Suprapubic skin (tissue), 4 donors: Measurements from ENCODE around the gene TASP1. TPM values are rescaled to one million over a fixed set of nuclear protein-coding genes. Genes with fewer than 3 reads are reported as not detected.
A peak's percentile ranks its signal among the peaks of the same experiment; 100 is the strongest.

Experiments used
- DNase-seq, 2 donors: peaks; one replicate each; pipeline ENCODE4 v3.0.0-alpha.2; 2019; ENCODE audit warnings: low spot score in 2 of 2
- H3K27ac ChIP-seq: fragments of 200-600 bp; sonication (generic); one replicate; pipeline ENCODE4 v1.5.1; 2019
- H3K27me3 ChIP-seq: fragments of 200-600 bp; sonication (generic); one replicate; pipeline ENCODE4 v1.5.1; 2019
- H3K36me3 ChIP-seq: fragments of 200-600 bp; sonication (generic); one replicate; pipeline ENCODE4 v1.5.1; 2019
- H3K4me1 ChIP-seq: fragments of 200-600 bp; sonication (generic); one replicate; pipeline ENCODE4 v1.5.1; 2019
- H3K4me3 ChIP-seq: fragments of 200-600 bp; sonication (generic); one replicate; pipeline ENCODE4 v1.5.1; 2019; ENCODE audit warnings: mild to moderate bottlenecking
- H3K9me3 ChIP-seq: fragments of 200-600 bp; sonication (generic); one replicate; pipeline ENCODE4 v1.5.1; 2019
- CTCF ChIP-seq, 2 donors: fragments of 200-600 bp in 1 of 2; fragments of 450-650 bp in 1 of 2; sonication (generic) in 1 of 2; IDR thresholded peaks; one replicate each; pipeline ENCODE4 v1.5.1; 2016 to 2019; ENCODE audit warnings: antibody characterized with exemption in 2 of 2, mild to moderate bottlenecking in 1 of 2, moderate library complexity in 1 of 2
- EP300 ChIP-seq: sonication (generic); formaldehyde crosslinking; IDR thresholded peaks from one replicate; pipeline ENCODE4 v1.6.1; 2017; ENCODE audit warnings: antibody characterized with exemption
- POLR2A ChIP-seq, 2 donors: fragments of 450-650 bp; IDR thresholded peaks; one replicate each; pipeline ENCODE4 v1.6.1; 2017; ENCODE audit warnings: antibody characterized with exemption in 2 of 2, mild to moderate bottlenecking in 2 of 2, moderate library complexity in 2 of 2
- POLR2AphosphoS5 ChIP-seq, 3 donors: sonication (generic); formaldehyde crosslinking; IDR thresholded peaks; one replicate each; pipeline ENCODE4 v1.6.1; 2017; ENCODE audit warnings: antibody characterized with exemption in 3 of 3
- WGBS: methylation state at CpG from one replicate; pipeline ENCODE4 v1.1.5; 2018; 5-methylcytosine and 5-hydroxymethylcytosine counted together
- total RNA-seq, 4 donors: library from RNA; depleted of rRNA; stranded (reverse); fragments of >200 nt; gene quantifications; one replicate each; pipeline ENCODE4 v1.1.0, GENCODE V29; 2016

The TASP1 gene
- total RNA-seq, result 10 to 100 TPM in 2 of 4 donors, 1 to 10 TPM in 2; 8.2 to 25.6 (median 9.9) TPM

- peak within 1 kb of the TSS; percentile 85 for H3K4me3 ChIP-seq
- 2% methylated on average over 22 of the region's 50 CpGs for WGBS
- peak in 2 of 3 donors; percentile 58 to 74 for TF ChIP-seq POLR2AphosphoS5 (IDR thresholded peaks at IDR 0.05)
- peak in 1 of 2 donors; percentile 42 for TF ChIP-seq POLR2A (IDR thresholded peaks at IDR 0.05)
- TF ChIP-seq CTCF (IDR thresholded peaks at IDR 0.05), result no peak
- DNase-seq, result peak; percentile 97 to 98
- peaks cover 19% of the 10 kb centered on the region for H3K4me1 ChIP-seq
- H3K9me3 ChIP-seq, result no peaks in the 10 kb centered on the region
- H3K27me3 ChIP-seq, result no peaks in the 10 kb centered on the region
- peak within 1 kb of the TSS; percentile 80 for H3K27ac ChIP-seq
- H3K36me3 ChIP-seq, result no peaks in the 10 kb centered on the region
Measured at GRCh38 chr20:13638496-13639149, at the start of gene TASP1. TASP1 (minus strand) TSS chr20:13638932; CDS start chr20:13630078, 8,854 bp downstream.

GRCh38 chr20:13687815-13688214, 49.1 kb upstream of the TASP1 start:
- no peaks in the 10 kb centered on the region for H3K27me3 ChIP-seq
- no peak overlapping the region for H3K4me3 ChIP-seq
- 64% methylated on average over 3 of the region's 3 CpGs for WGBS
- H3K4me1 ChIP-seq, result no peaks in the 10 kb centered on the region
- no peak overlapping the region for H3K27ac ChIP-seq
- no peak for TF ChIP-seq POLR2A (IDR thresholded peaks at IDR 0.05)
- no peak for TF ChIP-seq EP300
- TF ChIP-seq POLR2AphosphoS5 (IDR thresholded peaks at IDR 0.05), result no peak
- TF ChIP-seq CTCF (IDR thresholded peaks at IDR 0.05), result no peak
- H3K9me3 ChIP-seq, result no peaks in the 10 kb centered on the region
- DNase-seq, result no peak
- H3K36me3 ChIP-seq, result no peaks in the 10 kb centered on the region

DNA sequence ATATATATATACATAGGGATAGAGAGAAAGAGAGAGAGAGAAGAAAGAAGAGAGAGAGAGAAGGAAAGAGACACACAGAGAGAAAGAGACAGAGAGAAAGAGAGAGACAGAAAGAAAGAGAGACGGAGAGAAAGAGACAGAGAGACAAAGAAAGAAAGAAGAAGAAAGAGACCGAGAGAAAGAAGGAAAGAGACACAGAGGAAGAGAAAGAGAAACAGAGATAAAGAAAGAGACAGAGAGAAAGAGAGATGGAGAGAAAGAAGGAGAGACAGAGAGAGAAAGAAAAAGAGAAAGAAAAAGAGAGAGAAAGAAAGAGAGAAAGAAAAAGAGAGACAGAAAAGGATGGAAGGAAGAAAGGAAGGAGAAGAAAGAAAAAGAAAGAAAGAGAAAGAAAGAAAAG, 46.9 kb upstream of the TASP1 start:
- Histone ChIP-seq H3K4me1 (no peaks in the 10 kb centered on the region), H3K9me3 (no peaks in the 10 kb centered on the region), H3K27me3 (no peaks in the 10 kb centered on the region), H3K36me3 (no peaks in the 10 kb centered on the region), H3K4me3 (no peak overlapping the region), H3K27ac (no peak overlapping the region)
- DNase-seq, result no peak
- TF ChIP-seq POLR2AphosphoS5 (IDR thresholded peaks at IDR 0.05) (no peak), POLR2A (IDR thresholded peaks at IDR 0.05) (no peak), EP300 (no peak), CTCF (IDR thresholded peaks at IDR 0.05) (no peak)
- WGBS, result 86% methylated on average over 2 of the region's 2 CpGs

- H3K27me3 ChIP-seq, result no peaks in the 10 kb centered on the region
- TF ChIP-seq EP300 (no peak), POLR2AphosphoS5 (IDR thresholded peaks at IDR 0.05) (no peak), CTCF (IDR thresholded peaks at IDR 0.05) (no peak), POLR2A (IDR thresholded peaks at IDR 0.05) (no peak)
- H3K27ac ChIP-seq, result no peak overlapping the region
- H3K9me3 ChIP-seq, result no peaks in the 10 kb centered on the region
- no peak overlapping the region for H3K4me3 ChIP-seq
- H3K4me1 ChIP-seq, result no peaks in the 10 kb centered on the region
- DNase-seq, result no peak
- WGBS, result 63% methylated on average over 5 of the region's 5 CpGs
- no peaks in the 10 kb centered on the region for H3K36me3 ChIP-seq
Measured at GRCh38 chr20:13684566-13685222, 46.0 kb upstream of the TASP1 start.

GRCh38 chr20:13683833-13684232, 45.1 kb upstream of the TASP1 start:
- no peaks in the 10 kb centered on the region for H3K4me1 ChIP-seq
- no peaks in the 10 kb centered on the region for H3K9me3 ChIP-seq
- no peak for TF ChIP-seq CTCF (IDR thresholded peaks at IDR 0.05)
- H3K4me3 ChIP-seq, result no peak overlapping the region
- H3K27me3 ChIP-seq, result no peaks in the 10 kb centered on the region
- H3K27ac ChIP-seq, result no peak overlapping the region
- H3K36me3 ChIP-seq, result no peaks in the 10 kb centered on the region
- DNase-seq, result no peak
- WGBS, result 24% methylated on average over 1 of the region's 1 CpG
